AG04450 (cell line): ENCODE measurements around the gene ORAI2. TPM values are rescaled to one million over a fixed set of nuclear protein-coding genes. Genes with fewer than 3 reads are reported as not detected.
"Not testable (repeated sequence)": the region's sequence is repeated elsewhere in the genome, so short reads cannot be mapped to it uniquely, and the experiment has no call there.

Experiments
- CTCF ChIA-PET: fragments of 300-600, 350-600 bp; formaldehyde crosslinking; extraction: SDS; loops from one replicate; lab custom pipeline; 2022; ENCODE audit warnings: antibody characterized with exemption, inconsistent platforms; lab: Charles Lee
- POLR2A ChIA-PET: fragments of 350-600 bp; formaldehyde crosslinking; extraction: SDS; loops from one replicate; lab custom pipeline; 2021; ENCODE audit warnings: antibody characterized with exemption, inconsistent platforms; lab: Yijun Ruan, JAX
- DNase-seq: peaks from one replicate; pipeline ENCODE4 v3.0.0-alpha.2; 2011; ENCODE audit warnings: low read depth, low spot score
- H3K27ac ChIP-seq: one replicate; pipeline ENCODE4 v1.5.1; 2012; ENCODE audit warnings: low read depth, low read length, control low read depth
- H3K27me3 ChIP-seq: one replicate; pipeline ENCODE4 v1.6.0; 2012; ENCODE audit warnings: low read length; ENCODE audit not compliant: control insufficient read depth, insufficient read depth
- H3K4me3 ChIP-seq: 2 replicates; pipeline ENCODE4 v1.5.1; 2011; ENCODE audit warnings: mild to moderate bottlenecking, low read depth, low read length, control low read depth
- H3K9me3 ChIP-seq: 2 replicates; pipeline ENCODE4 v1.5.1; 2012; ENCODE audit warnings: low read length; ENCODE audit not compliant: control insufficient read depth, insufficient read depth
- polyA plus RNA-seq: library from polyadenylated mRNA; depleted of rRNA; stranded (reverse); fragments of >200 nt; gene quantifications from 2 replicates; pipeline ENCODE4 v1.2.3, GENCODE V29; 2011
- TF ChIP-seq, protein P1 (sequence below): IDR thresholded peaks from 2 replicates; pipeline ENCODE4 v1.5.1; 2011; ENCODE audit warnings: low read depth, low read length, control low read depth, inconsistent platforms

Gene ORAI2
- polyA plus RNA-seq, 1 experiment: 27.8 TPM

GRCh38 chr7:102453319-102453718 is 19.9 kb downstream of the ORAI2 start:
- no peaks in the 10 kb centered on the region; the same call in 1 of the 2 replicates for H3K9me3 ChIP-seq
- H3K4me3 ChIP-seq: no peak overlapping the region
- no peaks in the 10 kb centered on the region for H3K27me3 ChIP-seq
- no peak overlapping the region for H3K27ac ChIP-seq
- ChIA-PET CTCF (no interaction called here), POLR2A (no interaction called here)
- TF ChIP-seq, protein P1, sequence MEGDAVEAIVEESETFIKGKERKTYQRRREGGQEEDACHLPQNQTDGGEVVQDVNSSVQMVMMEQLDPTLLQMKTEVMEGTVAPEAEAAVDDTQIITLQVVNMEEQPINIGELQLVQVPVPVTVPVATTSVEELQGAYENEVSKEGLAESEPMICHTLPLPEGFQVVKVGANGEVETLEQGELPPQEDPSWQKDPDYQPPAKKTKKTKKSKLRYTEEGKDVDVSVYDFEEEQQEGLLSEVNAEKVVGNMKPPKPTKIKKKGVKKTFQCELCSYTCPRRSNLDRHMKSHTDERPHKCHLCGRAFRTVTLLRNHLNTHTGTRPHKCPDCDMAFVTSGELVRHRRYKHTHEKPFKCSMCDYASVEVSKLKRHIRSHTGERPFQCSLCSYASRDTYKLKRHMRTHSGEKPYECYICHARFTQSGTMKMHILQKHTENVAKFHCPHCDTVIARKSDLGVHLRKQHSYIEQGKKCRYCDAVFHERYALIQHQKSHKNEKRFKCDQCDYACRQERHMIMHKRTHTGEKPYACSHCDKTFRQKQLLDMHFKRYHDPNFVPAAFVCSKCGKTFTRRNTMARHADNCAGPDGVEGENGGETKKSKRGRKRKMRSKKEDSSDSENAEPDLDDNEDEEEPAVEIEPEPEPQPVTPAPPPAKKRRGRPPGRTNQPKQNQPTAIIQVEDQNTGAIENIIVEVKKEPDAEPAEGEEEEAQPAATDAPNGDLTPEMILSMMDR: no peak
- no peak for DNase-seq

DNA sequence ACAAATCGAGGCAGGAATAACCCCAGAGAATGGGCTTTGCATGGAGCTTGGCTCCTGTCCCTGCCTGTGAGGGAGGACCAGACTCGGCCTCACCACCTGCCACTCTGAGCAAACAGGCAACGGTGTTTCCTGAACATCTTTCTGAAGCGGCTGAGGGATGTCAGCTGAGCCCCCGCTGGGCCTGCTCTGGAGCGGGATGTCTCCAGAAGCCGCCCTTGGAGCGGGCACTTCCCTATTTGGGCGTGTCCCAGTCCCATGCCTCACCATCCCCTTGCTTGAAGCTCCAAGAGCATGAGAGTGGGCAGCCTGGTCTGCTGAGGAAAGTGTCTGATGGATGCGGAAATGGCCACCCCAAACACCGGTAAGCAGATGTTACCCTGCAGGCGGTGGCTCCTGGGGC is 21.1 kb downstream of the ORAI2 start:
- TF ChIP-seq, protein P1: no peak
- DNase-seq: no peak
- H3K27ac ChIP-seq: no peak overlapping the region
- CTCF ChIA-PET: no interaction called here
- H3K9me3 ChIP-seq: no peaks in the 10 kb centered on the region; the same call in 1 of the 2 replicates
- H3K4me3 ChIP-seq: no peak overlapping the region
- POLR2A ChIA-PET: interaction anchor here (0.9 kb wide), 1 partner anchor 14 kb away, joined by 3 read pairs; no protein-coding TSS in a partner anchor
- H3K27me3 ChIP-seq: no peaks in the 10 kb centered on the region

GRCh38 chr7:102454932-102455331 is 21.6 kb downstream of the ORAI2 start:
- H3K9me3 ChIP-seq, H3K27ac ChIP-seq, H3K4me3 ChIP-seq, CTCF ChIA-PET, H3K27me3 ChIP-seq, DNase-seq: not testable (repeated sequence)
- POLR2A ChIA-PET: interaction anchor here (0.9 to 1.1 kb wide), 2 partner anchors 15 to 21 kb away, joined by 3 read pairs; no protein-coding TSS in a partner anchor

- Histone ChIP-seq H3K27me3 (no peaks in the 10 kb centered on the region), H3K27ac (no peak overlapping the region), H3K9me3 (no peaks in the 10 kb centered on the region; the same call in 1 of the 2 replicates), H3K4me3 (no peak overlapping the region)
- DNase-seq: no peak
- ChIA-PET POLR2A (interaction anchor here (0.9 to 1.1 kb wide), 2 partner anchors 15 to 22 kb away, joined by 3 read pairs; no protein-coding TSS in a partner anchor), CTCF (interaction anchor here (1.5 kb wide), 1 partner anchor 12 kb away, joined by 9 read pairs; no protein-coding TSS in a partner anchor)
- TF ChIP-seq, protein P1: no peak
Observed at GRCh38 chr7:102455596-102455995, 22.2 kb downstream of the ORAI2 start.

DNA sequence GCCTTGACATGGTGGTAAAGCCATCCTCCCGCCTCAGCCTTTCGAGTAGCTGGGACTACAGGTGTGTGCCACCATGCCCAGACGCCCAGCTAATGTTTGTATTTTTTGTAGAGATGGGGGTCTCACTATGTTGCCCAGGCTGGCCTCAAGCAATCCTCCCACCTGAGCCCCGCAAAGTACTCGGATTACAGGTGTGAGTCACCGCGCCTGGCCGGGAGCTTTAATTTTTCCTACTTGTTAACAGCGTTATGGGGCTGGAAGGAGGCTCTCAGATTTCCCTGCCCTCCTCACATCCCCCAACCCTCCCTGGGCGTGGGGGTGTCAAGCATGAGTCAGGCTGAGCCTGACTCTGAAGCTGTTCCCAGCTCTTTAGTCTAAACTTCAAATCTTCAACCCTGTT is 23.0 kb downstream of the ORAI2 start:
- CTCF ChIA-PET: interaction anchor here (0.5 to 1.5 kb wide), 4 partner anchors 9 to 21 kb away, joined by 3 to 9 read pairs (median 4); no protein-coding TSS in a partner anchor
- Histone ChIP-seq H3K27ac (peak overlapping the region; percentile 39), H3K27me3 (no peaks in the 10 kb centered on the region), H3K4me3 (no peak overlapping the region), H3K9me3 (no peaks in the 10 kb centered on the region; the same call in 1 of the 2 replicates)
- TF ChIP-seq, protein P1: no peak
- DNase-seq: no peak
- POLR2A ChIA-PET: interaction anchor here (0.7 kb wide), 1 partner anchor 11 kb away, joined by 5 read pairs; no protein-coding TSS in a partner anchor
